ENCODE measurements around the gene CFAP99. TPM values are rescaled to one million over a fixed set of nuclear protein-coding genes. Genes with fewer than 3 reads are reported as not detected.

Gene CFAP99
- total and polyA plus RNA-seq, 9 of the 15 experiments (the other 6 are each of a cell fraction or from before 2014, with no cell fraction given) = 0.07 to 0.18 (median 0.09) TPM; not detected in 6

GRCh38 chr4:2432991-2433530 is 14.3 kb downstream of the CFAP99 start (continued):
- TF ChIP-seq, protein P1, sequence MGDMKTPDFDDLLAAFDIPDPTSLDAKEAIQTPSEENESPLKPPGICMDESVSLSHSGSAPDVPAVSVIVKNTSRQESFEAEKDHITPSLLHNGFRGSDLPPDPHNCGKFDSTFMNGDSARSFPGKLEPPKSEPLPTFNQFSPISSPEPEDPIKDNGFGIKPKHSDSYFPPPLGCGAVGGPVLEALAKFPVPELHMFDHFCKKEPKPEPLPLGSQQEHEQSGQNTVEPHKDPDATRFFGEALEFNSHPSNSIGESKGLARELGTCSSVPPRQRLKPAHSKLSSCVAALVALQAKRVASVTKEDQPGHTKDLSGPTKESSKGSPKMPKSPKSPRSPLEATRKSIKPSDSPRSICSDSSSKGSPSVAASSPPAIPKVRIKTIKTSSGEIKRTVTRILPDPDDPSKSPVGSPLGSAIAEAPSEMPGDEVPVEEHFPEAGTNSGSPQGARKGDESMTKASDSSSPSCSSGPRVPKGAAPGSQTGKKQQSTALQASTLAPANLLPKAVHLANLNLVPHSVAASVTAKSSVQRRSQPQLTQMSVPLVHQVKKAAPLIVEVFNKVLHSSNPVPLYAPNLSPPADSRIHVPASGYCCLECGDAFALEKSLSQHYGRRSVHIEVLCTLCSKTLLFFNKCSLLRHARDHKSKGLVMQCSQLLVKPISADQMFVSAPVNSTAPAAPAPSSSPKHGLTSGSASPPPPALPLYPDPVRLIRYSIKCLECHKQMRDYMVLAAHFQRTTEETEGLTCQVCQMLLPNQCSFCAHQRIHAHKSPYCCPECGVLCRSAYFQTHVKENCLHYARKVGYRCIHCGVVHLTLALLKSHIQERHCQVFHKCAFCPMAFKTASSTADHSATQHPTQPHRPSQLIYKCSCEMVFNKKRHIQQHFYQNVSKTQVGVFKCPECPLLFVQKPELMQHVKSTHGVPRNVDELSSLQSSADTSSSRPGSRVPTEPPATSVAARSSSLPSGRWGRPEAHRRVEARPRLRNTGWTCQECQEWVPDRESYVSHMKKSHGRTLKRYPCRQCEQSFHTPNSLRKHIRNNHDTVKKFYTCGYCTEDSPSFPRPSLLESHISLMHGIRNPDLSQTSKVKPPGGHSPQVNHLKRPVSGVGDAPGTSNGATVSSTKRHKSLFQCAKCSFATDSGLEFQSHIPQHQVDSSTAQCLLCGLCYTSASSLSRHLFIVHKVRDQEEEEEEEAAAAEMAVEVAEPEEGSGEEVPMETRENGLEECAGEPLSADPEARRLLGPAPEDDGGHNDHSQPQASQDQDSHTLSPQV (IDR thresholded peaks at IDR 0.05) = peak; percentile 75; the same call in 1 of the 2 replicates
- TF ChIP-seq, protein P2, sequence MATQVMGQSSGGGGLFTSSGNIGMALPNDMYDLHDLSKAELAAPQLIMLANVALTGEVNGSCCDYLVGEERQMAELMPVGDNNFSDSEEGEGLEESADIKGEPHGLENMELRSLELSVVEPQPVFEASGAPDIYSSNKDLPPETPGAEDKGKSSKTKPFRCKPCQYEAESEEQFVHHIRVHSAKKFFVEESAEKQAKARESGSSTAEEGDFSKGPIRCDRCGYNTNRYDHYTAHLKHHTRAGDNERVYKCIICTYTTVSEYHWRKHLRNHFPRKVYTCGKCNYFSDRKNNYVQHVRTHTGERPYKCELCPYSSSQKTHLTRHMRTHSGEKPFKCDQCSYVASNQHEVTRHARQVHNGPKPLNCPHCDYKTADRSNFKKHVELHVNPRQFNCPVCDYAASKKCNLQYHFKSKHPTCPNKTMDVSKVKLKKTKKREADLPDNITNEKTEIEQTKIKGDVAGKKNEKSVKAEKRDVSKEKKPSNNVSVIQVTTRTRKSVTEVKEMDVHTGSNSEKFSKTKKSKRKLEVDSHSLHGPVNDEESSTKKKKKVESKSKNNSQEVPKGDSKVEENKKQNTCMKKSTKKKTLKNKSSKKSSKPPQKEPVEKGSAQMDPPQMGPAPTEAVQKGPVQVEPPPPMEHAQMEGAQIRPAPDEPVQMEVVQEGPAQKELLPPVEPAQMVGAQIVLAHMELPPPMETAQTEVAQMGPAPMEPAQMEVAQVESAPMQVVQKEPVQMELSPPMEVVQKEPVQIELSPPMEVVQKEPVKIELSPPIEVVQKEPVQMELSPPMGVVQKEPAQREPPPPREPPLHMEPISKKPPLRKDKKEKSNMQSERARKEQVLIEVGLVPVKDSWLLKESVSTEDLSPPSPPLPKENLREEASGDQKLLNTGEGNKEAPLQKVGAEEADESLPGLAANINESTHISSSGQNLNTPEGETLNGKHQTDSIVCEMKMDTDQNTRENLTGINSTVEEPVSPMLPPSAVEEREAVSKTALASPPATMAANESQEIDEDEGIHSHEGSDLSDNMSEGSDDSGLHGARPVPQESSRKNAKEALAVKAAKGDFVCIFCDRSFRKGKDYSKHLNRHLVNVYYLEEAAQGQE (IDR thresholded peaks at IDR 0.05; ENCODE audit: borderline replicate concordance) = no peak
- TF ChIP-seq, protein P2 (CRISPR knock-in tag; IDR thresholded peaks at IDR 0.05; ENCODE audit: low read depth) = no peak
- no peak for TF ChIP-seq ZNF134 (CRISPR knock-in tag; conservative IDR thresholded peaks at IDR 0.05)
- no peak; the same call in 1 of the 2 replicates for TF ChIP-seq PHF8 (IDR thresholded peaks at IDR 0.05; ENCODE audit: borderline replicate concordance, low read length)
- no peak for TF ChIP-seq ZNF586 (CRISPR knock-in tag; conservative IDR thresholded peaks at IDR 0.05)
- no peak for TF ChIP-seq JUNB (CRISPR knock-in tag; conservative IDR thresholded peaks at IDR 0.05)
- TF ChIP-seq HDAC3 (IDR thresholded peaks at IDR 0.05; ENCODE audit: borderline replicate concordance, partially characterized antibody) = no peak
- TF ChIP-seq MAFK (IDR thresholded peaks at IDR 0.05; ENCODE audit: low read length) = peak; percentile 81
- peak in 1 of 2 experiments; percentile 66; a peak in 2 of 4 replicates for TF ChIP-seq RCOR1 (IDR thresholded peaks at IDR 0.05; ENCODE audit: borderline replicate concordance in 1 of 2, low read depth in 2 of 2, low read length in 2 of 2)
- peak; percentile 90 for TF ChIP-seq ZNF316 (IDR thresholded peaks at IDR 0.05)
- peak; percentile 87 for TF ChIP-seq JUND (IDR thresholded peaks at IDR 0.05; ENCODE audit: borderline replicate concordance, low read depth, low read length)
- peak; percentile 83; the same call in 1 of the 3 replicates for TF ChIP-seq JUND (tag; IDR thresholded peaks at IDR 0.05; ENCODE audit: borderline replicate concordance, low read depth, low read length)
- TF ChIP-seq MAFF (IDR thresholded peaks at IDR 0.05; ENCODE audit: low read length) = peak; percentile 48
- no peak for TF ChIP-seq TEAD1 (CRISPR knock-in tag; IDR thresholded peaks at IDR 0.05)
- no peak for TF ChIP-seq HOXB6 (CRISPR knock-in tag; IDR thresholded peaks at IDR 0.05; ENCODE audit: borderline replicate concordance)
- no peak for TF ChIP-seq ZNF75A (CRISPR knock-in tag; IDR thresholded peaks at IDR 0.05)
- TF ChIP-seq L3MBTL2 (IDR thresholded peaks at IDR 0.05) = peak; percentile 54; the same call in 1 of the 2 replicates

Data from K562 (cell line).